Measurements from ENCODE around the gene CDNF.
A peak's percentile ranks its signal among the peaks of the same experiment; 100 is the strongest.
"Not testable (repeated sequence)": the region's sequence is repeated elsewhere in the genome, so short reads cannot be mapped to it uniquely, and the experiment has no call there.

Gene CDNF

GRCh38 chr10:14838582-14839304 is 906 bp upstream of the CDNF start:
- DNase-seq = peak; percentile 44

DNA sequence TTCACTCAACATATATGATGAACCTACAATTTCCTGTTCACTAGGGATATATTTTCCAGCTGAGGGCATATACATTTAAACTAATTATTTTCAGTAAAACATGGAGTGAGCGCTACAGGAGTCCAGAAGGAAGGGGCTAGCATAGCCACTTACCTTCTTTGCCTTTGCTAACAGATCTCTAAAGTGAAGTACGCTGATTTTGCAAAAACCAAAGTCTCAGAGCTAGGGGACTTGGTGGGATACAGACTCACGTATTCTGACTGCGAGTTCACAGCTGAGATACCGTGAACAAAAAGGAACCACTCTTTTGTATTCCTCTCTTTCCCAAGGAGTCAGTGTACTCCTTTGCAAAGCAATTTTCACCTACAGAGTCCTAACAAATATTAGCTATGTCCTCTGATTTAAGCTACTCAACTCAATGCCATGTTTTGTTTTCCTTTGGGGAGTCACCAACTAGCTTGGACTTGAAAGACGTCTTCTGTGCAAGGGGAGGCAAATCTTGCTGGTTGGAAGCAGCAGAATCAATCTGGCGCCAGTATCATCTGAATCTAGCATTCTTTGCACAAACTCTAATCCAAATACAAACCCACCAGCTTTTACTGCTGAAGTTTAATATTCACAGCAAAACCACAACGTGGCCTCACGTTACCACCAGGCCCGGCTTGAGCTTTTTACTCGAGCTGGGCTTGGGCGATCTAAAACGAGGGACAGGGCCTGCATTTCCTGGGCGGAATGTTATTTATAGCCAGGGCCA is 657 bp downstream of the CDNF start:
- no peak for DNase-seq

GRCh38 chr10:14836208-14836607 is 1.6 kb downstream of the CDNF start:
- no peak for DNase-seq

GRCh38 chr10:14833106-14833505 is 4.7 kb downstream of the CDNF start:
- DNase-seq = no peak

- DNase-seq = no peak
Observed at GRCh38 chr10:14826076-14826829, 11.6 kb downstream of the CDNF start.

DNA sequence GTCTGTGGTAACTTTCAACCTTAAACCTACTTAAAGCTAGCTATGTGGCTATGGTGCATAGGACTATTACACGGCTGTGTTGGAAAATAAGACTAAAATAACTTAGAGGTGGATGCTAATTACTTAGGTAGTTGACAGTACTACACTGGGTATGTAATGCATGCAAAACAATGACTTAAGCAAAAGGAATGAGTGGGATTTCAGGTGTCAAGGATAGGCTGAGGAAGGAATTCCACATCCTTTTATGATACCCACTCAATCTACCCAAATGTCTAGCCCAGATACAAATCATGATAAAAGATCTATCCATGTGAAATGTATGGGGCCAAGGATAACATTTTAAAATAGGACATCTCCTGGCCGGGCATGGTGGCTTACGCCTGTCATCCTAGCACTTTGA is 13.9 kb downstream of the CDNF start:
- no peak for DNase-seq

- peak; percentile 69 for DNase-seq
Observed at GRCh38 chr10:14822879-14823755, 14.7 kb downstream of the CDNF start.

GRCh38 chr10:14821635-14822375 is 16.0 kb downstream of the CDNF start:
- DNase-seq = no peak

GRCh38 chr10:14820775-14821154 is 17.1 kb downstream of the CDNF start:
- DNase-seq = no peak

GRCh38 chr10:14820010-14820774 is 17.6 kb downstream of the CDNF start:
- DNase-seq = no peak

DNA sequence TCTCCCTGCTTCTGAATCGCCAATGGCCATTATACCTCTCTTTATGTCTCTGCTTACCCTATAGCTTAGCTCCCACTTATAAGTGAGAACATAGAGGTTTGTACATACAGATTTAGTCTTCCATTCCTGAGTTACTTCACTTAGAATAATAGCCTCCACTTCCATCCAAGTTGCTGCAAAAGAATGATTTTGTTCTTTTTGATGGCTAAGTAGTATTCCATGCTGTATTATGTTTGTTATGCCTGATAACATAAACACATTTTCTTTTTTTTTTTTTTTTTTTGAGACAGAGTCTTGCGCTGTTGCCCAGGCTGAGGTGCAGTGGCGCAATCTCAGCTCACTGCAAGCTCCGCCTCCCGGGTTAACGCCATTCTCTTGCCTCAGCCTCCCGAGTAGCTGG is 21.1 kb downstream of the CDNF start:
- not testable (repeated sequence) for DNase-seq

DNA sequence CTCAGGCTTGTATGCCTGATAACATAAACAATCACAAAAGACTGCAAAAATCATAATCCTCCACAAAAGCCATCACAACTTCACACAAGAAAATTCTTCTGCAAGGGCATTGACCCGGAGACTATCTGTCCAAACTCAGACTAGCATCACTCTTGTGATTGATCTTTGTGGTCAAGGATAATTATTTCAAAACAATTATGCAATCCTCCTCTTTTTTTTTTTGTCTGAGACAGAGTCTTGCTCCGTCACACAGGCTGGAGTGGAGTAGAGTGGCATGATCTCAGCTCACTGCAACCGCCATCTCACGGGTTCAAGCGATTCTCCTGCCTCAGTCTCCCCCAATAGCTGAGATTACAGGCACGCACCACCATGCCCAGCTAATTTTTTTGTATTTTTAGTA is 22.2 kb downstream of the CDNF start:
- DNase-seq = no peak

- DNase-seq = no peak
Observed at GRCh38 chr10:14812271-14812670, 25.6 kb downstream of the CDNF start.

- no peak for DNase-seq
Observed at GRCh38 chr10:14810969-14811953, 26.6 kb downstream of the CDNF start.

DNA sequence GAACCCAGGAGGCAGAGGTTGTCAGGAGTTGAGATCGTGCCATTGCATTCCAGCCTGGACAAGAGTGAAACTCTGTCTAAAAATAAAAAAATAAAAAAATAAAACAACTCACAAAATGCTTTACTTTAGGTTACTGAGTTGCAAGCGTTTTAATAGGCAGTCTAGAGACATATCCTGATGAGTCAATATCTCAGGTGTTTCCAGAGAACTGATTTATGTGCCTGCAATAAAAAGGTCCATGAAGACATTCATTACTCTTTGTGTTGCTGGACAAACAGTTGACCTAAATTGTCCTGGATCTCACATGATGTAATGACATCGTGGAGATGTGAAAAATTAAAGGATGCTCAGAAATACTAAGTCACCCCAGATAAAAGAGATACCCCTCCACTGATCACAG is 31.5 kb downstream of the CDNF start:
- DNase-seq = no peak

- no peak for DNase-seq
Observed at GRCh38 chr10:14803827-14804226, 34.0 kb downstream of the CDNF start.

- DNase-seq = peak; percentile 8
Observed at GRCh38 chr10:14801723-14802122, 36.1 kb downstream of the CDNF start.

DNA sequence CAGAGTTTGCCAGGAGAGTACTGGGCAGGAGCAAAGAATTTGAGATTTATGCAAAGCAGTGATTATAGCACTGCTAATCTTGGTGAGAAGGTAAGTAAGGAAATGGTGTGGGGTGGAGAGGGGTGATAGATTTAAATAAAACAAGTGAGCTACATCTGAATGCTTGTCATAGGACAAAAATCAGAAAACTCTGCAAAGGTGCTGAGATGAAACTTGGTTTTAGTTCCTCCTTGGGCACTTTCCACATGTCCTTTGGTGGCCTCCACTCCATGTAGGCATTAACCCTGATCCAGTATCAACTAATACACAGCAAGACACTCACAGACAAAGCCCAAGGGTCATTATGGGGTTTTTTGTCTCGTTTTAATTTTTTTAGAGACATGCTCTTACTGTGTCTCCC is 37.4 kb downstream of the CDNF start:
- DNase-seq = no peak

- peak; percentile 5 for DNase-seq
Observed at GRCh38 chr10:14798636-14799035, 39.2 kb downstream of the CDNF start.

- DNase-seq = no peak
Observed at GRCh38 chr10:14787938-14788337, 49.9 kb downstream of the CDNF start.

Data from hematopoietic multipotent progenitor cell treated with erythropoietin and hydrocortisone succinate and interleukin-3 and kit ligand, for 6 days (in vitro differentiated cells).